GM18951 (cell line): ENCODE results near the gene FSHR.

Source experiments
- POLR2A ChIP-seq: IDR thresholded peaks from 4 replicates; pipeline ENCODE4 v1.6.1; 2011; ENCODE audit warnings: mild to moderate bottlenecking; ENCODE audit not compliant: insufficient read length, insufficient read depth; ENCODE audit errors: extremely low read depth
- in situ Hi-C: fragments of 300-500 bp; cut with MboI; formaldehyde crosslinking; loops from one replicate; pipeline ENCODE4 v1.12.0; 2022; ENCODE audit warnings: low sequenced_read_pairs, mixed read lengths, inconsistent platforms; ENCODE audit not compliant: unreplicated experiment

FSHR gene

GRCh38 chr2:49033394-49034185 is 120.7 kb downstream of the FSHR start:
- in situ Hi-C loops = no loop called here
- TF ChIP-seq POLR2A = no peak

GRCh38 chr2:49032936-49033335 is 121.4 kb downstream of the FSHR start:
- no peak for TF ChIP-seq POLR2A
- in situ Hi-C loops = no loop called here

GRCh38 chr2:49032126-49032525 is 122.2 kb downstream of the FSHR start:
- in situ Hi-C loops = no loop called here
- no peak for TF ChIP-seq POLR2A

DNA sequence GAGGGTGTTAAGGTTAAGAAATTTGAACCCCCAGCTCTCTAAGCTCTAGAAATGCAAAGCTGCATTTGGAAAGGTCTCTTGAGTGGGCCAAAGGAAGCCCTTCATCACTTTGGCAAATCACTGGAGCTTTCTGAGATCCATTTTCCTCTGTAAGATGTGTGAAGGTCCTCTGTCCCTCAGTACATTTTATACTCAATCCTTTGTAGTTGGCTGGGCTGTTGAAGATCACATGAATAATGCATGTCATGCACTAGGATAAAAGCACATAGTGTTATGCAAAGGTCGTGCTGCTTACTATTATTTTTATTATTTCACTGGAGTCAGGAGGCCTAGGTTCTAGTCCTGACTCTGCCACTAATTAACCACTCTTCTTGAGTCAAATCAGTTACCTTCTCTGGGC is 124.9 kb downstream of the FSHR start:
- TF ChIP-seq POLR2A = no peak
- in situ Hi-C loops = no loop called here

DNA sequence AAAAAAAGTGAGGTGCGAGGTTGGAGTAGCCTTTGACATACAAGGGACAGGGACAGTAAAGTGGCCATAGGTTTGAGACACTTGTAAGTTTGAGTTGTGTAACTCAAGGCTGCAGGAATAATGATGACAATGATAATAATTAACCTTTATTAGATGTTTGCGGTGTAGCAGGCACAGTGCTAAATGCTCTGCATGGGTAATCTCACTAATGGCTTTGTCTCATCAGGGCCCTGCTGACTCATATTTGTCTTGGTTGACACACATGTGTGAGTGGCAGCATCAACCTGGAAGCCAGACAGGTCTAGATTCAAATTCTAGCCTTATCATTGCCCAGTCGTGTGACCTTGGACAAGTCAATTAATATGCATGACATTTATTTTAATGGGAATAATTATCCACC is 126.2 kb downstream of the FSHR start:
- TF ChIP-seq POLR2A = no peak
- in situ Hi-C loops = no loop called here

GRCh38 chr2:49026706-49027105 is 127.6 kb downstream of the FSHR start:
- no peak for TF ChIP-seq POLR2A
- in situ Hi-C loops = no loop called here

GRCh38 chr2:49021271-49021670 is 133.0 kb downstream of the FSHR start:
- in situ Hi-C loops = no loop called here
- TF ChIP-seq POLR2A = no peak

DNA sequence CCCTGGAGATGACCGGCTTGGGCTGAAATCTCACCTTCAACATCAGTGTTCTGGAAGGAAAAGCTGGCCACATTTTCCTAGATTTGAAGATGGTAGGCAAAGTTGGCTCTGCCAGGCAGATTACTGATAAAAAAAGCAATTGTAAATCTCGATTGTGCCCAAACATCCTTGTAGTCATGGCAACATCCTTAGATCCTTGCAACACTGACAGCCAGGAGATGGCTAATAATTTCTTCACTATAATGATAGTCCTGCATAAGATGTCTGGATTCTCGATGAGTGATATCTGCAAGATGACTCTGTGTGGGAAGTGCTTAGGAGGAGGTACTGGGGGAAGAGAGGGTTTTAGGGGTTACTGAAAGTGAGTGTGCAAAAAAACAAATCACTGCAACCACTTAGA is 149.1 kb downstream of the FSHR start:
- TF ChIP-seq POLR2A = no peak
- in situ Hi-C loops = no loop called here

DNA sequence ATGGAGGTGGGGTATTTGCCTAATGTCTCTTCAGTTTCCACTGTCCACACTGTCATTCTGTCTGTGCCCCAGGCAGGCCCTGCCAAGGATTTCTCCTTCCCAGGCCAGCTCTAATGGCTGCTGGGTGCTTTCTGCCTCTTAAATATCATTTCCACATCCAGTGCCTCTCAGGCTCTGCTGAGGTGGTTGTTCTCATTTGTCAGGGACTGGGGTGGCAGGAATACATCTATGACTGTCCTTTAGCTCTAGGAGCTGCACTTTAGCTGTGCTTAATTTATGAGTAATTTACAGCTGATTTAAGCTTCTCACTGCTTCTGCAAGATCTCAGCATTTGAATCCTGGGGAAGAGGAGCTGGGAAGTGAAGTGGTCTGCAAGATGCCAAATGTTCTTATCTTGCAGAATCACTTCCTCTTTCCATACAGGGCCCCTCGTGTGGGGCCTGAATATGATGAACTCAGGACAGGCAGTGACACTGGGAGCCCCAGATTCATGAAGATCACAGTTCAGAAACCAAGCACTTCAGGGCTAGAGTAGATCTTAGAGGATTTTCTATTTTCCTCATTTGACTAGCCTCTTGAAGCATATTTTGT is 150.2 kb downstream of the FSHR start:
- in situ Hi-C loops = no loop called here
- TF ChIP-seq POLR2A = no peak

DNA sequence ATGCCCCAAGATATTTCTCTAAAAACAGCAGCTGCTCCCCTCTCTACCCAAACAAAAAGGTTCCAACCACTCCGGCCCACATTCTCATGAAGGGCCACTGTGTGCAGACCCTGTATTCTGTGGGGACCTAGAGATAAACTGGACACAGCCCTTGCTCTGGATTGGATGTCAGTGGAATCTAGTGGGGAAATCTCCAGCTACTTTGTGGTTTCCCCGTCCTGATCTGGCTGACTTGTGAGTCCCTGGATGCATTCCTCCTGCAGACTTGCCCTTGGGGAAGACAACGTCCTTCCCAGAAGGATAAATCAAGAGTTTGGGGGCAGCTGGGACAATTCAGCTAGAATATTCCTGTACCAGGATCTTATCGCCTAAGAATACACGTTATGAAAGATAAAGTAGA is 151.1 kb downstream of the FSHR start:
- TF ChIP-seq POLR2A = no peak
- in situ Hi-C loops = no loop called here

GRCh38 chr2:49002750-49003149 is 151.6 kb downstream of the FSHR start:
- no peak for TF ChIP-seq POLR2A
- in situ Hi-C loops = no loop called here

- no peak for TF ChIP-seq POLR2A
- in situ Hi-C loops = no loop called here
Measured at GRCh38 chr2:49000695-49001094, 153.6 kb downstream of the FSHR start.

GRCh38 chr2:48998449-48998848 is 155.9 kb downstream of the FSHR start:
- TF ChIP-seq POLR2A = no peak
- in situ Hi-C loops = no loop called here

- no peak for TF ChIP-seq POLR2A
- in situ Hi-C loops = no loop called here
Measured at GRCh38 chr2:48993576-48993975, 160.7 kb downstream of the FSHR start.
